ENCODE measurements around the gene SBSN. TPM values are rescaled to one million over a fixed set of nuclear protein-coding genes. Genes with fewer than 3 reads are reported as not detected.

SBSN gene
- total and polyA plus RNA-seq, 4 donors = not detected

GRCh38 chr19:35498220-35498619 is 29.9 kb downstream of the SBSN start:
- no peaks in the 10 kb centered on the region for H3K36me3 ChIP-seq (ENCODE audit: control insufficient read depth in 4 of 4, insufficient read depth in 3 of 4, low read depth in 1 of 4, low read length in 3 of 4)
- no peak for TF ChIP-seq GABPA (IDR thresholded peaks at IDR 0.05 in 1 of 2, conservative IDR thresholded peaks at IDR 0.05 in 1 of 2)
- TF ChIP-seq HNF4A (conservative IDR thresholded peaks at IDR 0.05) = no peak
- no peak for TF ChIP-seq NR2F2 (IDR thresholded peaks at IDR 0.05)
- no peak for TF ChIP-seq TAF1 (conservative IDR thresholded peaks at IDR 0.05)
- TF ChIP-seq EGR1 (IDR thresholded peaks at IDR 0.05; ENCODE audit: low read depth in 2 of 2) = no peak
- TF ChIP-seq SP1 (IDR thresholded peaks at IDR 0.05) = no peak
- TF ChIP-seq JUND (IDR thresholded peaks at IDR 0.05) = no peak
- TF ChIP-seq FOXA1 (IDR thresholded peaks at IDR 0.05) = no peak
- no peak for TF ChIP-seq HNF4G (IDR thresholded peaks at IDR 0.05)
- no peak for TF ChIP-seq CTCF (IDR thresholded peaks at IDR 0.05; ENCODE audit: low read depth, low read length, missing input control)
- H3K9ac ChIP-seq (ENCODE audit: low read depth in 1 of 2, low read length in 2 of 2) = no peak overlapping the region
- DNase-seq (ENCODE audit: low spot score) = no peak
- no peak overlapping the region for H3K4me3 ChIP-seq (ENCODE audit: low read depth in 1 of 3, low read length in 3 of 3)
- no peak overlapping the region for H3K27ac ChIP-seq (ENCODE audit: low read depth in 1 of 2, low read length in 2 of 2)
- no peaks in the 10 kb centered on the region for H3K27me3 ChIP-seq (ENCODE audit: control insufficient read depth in 4 of 4, insufficient read depth in 4 of 4, low read length in 3 of 4)
- 92% methylated on average over 3 of the region's 3 CpGs for WGBS
- peaks cover 0 to 6% (median 1%) of the 10 kb centered on the region in 4 donors for H3K4me1 ChIP-seq (ENCODE audit: control insufficient read depth in 4 of 4, insufficient read depth in 4 of 4, low read length in 3 of 4)
- no peaks in the 10 kb centered on the region for H3K9me3 ChIP-seq (ENCODE audit: control insufficient read depth in 4 of 4, low read length in 3 of 4)

GRCh38 chr19:35497406-35497805 is 30.7 kb downstream of the SBSN start:
- peaks cover 0 to 6% (median 1%) of the 10 kb centered on the region in 4 donors for H3K4me1 ChIP-seq (ENCODE audit: control insufficient read depth in 4 of 4, insufficient read depth in 4 of 4, low read length in 3 of 4)
- WGBS = 93% methylated on average over 14 of the region's 14 CpGs
- no peaks in the 10 kb centered on the region for H3K27me3 ChIP-seq (ENCODE audit: control insufficient read depth in 4 of 4, insufficient read depth in 4 of 4, low read length in 3 of 4)
- TF ChIP-seq HNF4G (IDR thresholded peaks at IDR 0.05) (no peak), JUND (IDR thresholded peaks at IDR 0.05) (no peak), SP1 (IDR thresholded peaks at IDR 0.05) (no peak), CTCF (IDR thresholded peaks at IDR 0.05; ENCODE audit: low read depth, low read length, missing input control) (no peak), RXRA (IDR thresholded peaks at IDR 0.05) (no peak), EGR1 (IDR thresholded peaks at IDR 0.05; ENCODE audit: low read depth in 2 of 2) (no peak)
- H3K9ac ChIP-seq (ENCODE audit: low read depth in 1 of 2, low read length in 2 of 2) = no peak overlapping the region
- no peaks in the 10 kb centered on the region for H3K36me3 ChIP-seq (ENCODE audit: control insufficient read depth in 4 of 4, insufficient read depth in 3 of 4, low read depth in 1 of 4, low read length in 3 of 4)
- no peak for DNase-seq (ENCODE audit: low spot score)
- no peak overlapping the region for H3K4me3 ChIP-seq (ENCODE audit: low read depth in 1 of 3, low read length in 3 of 3)
- H3K9me3 ChIP-seq (ENCODE audit: control insufficient read depth in 4 of 4, low read length in 3 of 4) = no peaks in the 10 kb centered on the region
- H3K27ac ChIP-seq (ENCODE audit: low read depth in 1 of 2, low read length in 2 of 2) = no peak overlapping the region

- peaks cover 0 to 6% (median 1%) of the 10 kb centered on the region in 4 donors for H3K4me1 ChIP-seq (ENCODE audit: control insufficient read depth in 4 of 4, insufficient read depth in 4 of 4, low read length in 3 of 4)
- H3K9ac ChIP-seq (ENCODE audit: low read depth in 1 of 2, low read length in 2 of 2) = peak overlapping the region in 1 of 2 donors; percentile 17
- H3K9me3 ChIP-seq (ENCODE audit: control insufficient read depth in 4 of 4, low read length in 3 of 4) = no peaks in the 10 kb centered on the region
- H3K27ac ChIP-seq (ENCODE audit: low read depth in 1 of 2, low read length in 2 of 2) = no peak overlapping the region
- no peaks in the 10 kb centered on the region for H3K36me3 ChIP-seq (ENCODE audit: control insufficient read depth in 4 of 4, insufficient read depth in 3 of 4, low read depth in 1 of 4, low read length in 3 of 4)
- no peaks in the 10 kb centered on the region for H3K27me3 ChIP-seq (ENCODE audit: control insufficient read depth in 4 of 4, insufficient read depth in 4 of 4, low read length in 3 of 4)
- WGBS = 28% methylated on average over 30 of the region's 30 CpGs
- DNase-seq (ENCODE audit: low spot score) = peak; percentile 56
- no peak overlapping the region for H3K4me3 ChIP-seq (ENCODE audit: low read depth in 1 of 3, low read length in 3 of 3)
- TF ChIP-seq HNF4G (IDR thresholded peaks at IDR 0.05) (no peak), GABPA (IDR thresholded peaks at IDR 0.05 in 1 of 2, conservative IDR thresholded peaks at IDR 0.05 in 1 of 2) (no peak), TAF1 (conservative IDR thresholded peaks at IDR 0.05) (no peak), EGR1 (IDR thresholded peaks at IDR 0.05; ENCODE audit: low read depth in 2 of 2) (peak in 1 of 2 donors; percentile 13), SP1 (IDR thresholded peaks at IDR 0.05) (no peak), NR2F2 (IDR thresholded peaks at IDR 0.05) (no peak), CTCF (IDR thresholded peaks at IDR 0.05; ENCODE audit: low read depth, low read length, missing input control) (peak; percentile 98), RXRA (IDR thresholded peaks at IDR 0.05) (peak in 1 of 2 donors; percentile 37), ZBTB33 (IDR thresholded peaks at IDR 0.05) (no peak), YY1 (IDR thresholded peaks at IDR 0.05) (no peak)
Measured at GRCh38 chr19:35495107-35496064, 32.7 kb downstream of the SBSN start.
